Gastrocnemius medialis (tissue), 4 donors: ENCODE measurements around the gene BRIP1. TPM values are rescaled to one million over a fixed set of nuclear protein-coding genes. Genes with fewer than 3 reads are reported as not detected.

Experiments used
- ATAC-seq, 2 donors: fragments of 150-250 bp; one replicate each; pipeline ENCODE4 v1.9.1; 2016
- DNase-seq, 2 donors: peaks; one replicate each; pipeline ENCODE4 v3.0.0-alpha.2; 2019
- H3K27ac ChIP-seq, 4 donors: fragments of 200-600 bp; sonication (generic); 1 replicate in 1 of 4; 2 replicates in 3 of 4; pipeline ENCODE4 v1.5.1; 2016 to 2018; ENCODE audit warnings: mild to moderate bottlenecking in 2 of 4, moderate library complexity in 1 of 4
- H3K27me3 ChIP-seq, 3 donors: fragments of 200-600 bp; sonication (generic) in 2 of 3; 1 replicate in 1 of 3; 2 replicates in 2 of 3; pipeline versions ENCODE4 v1.5.1 to v1.6.0; 2016 to 2019; ENCODE audit warnings: mild to moderate bottlenecking in 1 of 3, moderate library complexity in 1 of 3
- H3K36me3 ChIP-seq, 2 donors: fragments of 200-600 bp; sonication (generic) in 1 of 2; one replicate each; pipeline ENCODE4 v1.5.1; 2017 to 2018
- H3K4me1 ChIP-seq, 2 donors: fragments of 200-600 bp; sonication (generic) in 1 of 2; one replicate each; pipeline ENCODE4 v1.5.1; 2016 to 2017; ENCODE audit warnings: mild to moderate bottlenecking in 2 of 2
- H3K4me3 ChIP-seq, 4 donors: fragments of 200-600 bp; sonication (generic) in 3 of 4; 1 replicate in 1 of 4; 2 replicates in 3 of 4; pipeline ENCODE4 v1.5.1; 2016 to 2019; ENCODE audit warnings: mild to moderate bottlenecking in 2 of 4
- H3K9me3 ChIP-seq, 3 donors: fragments of 200-600 bp; sonication (generic) in 2 of 3; 1 replicate in 1 of 3; 2 replicates in 2 of 3; pipeline ENCODE4 v1.5.1; 2016 to 2019
- CTCF ChIP-seq, 5 experiments: fragments of 450-650 bp in 3 of 5; fragments of 200-600 bp in 2 of 5; sonication (generic) in 2 of 5; IDR thresholded peaks in 4 of 5; conservative IDR thresholded peaks in 1 of 5; 1 replicate in 4 of 5; 2 replicates in 1 of 5; pipeline ENCODE4 v1.5.1; 2016 to 2019; ENCODE audit warnings: antibody characterized with exemption in 5 of 5, mild to moderate bottlenecking in 3 of 5, moderate library complexity in 3 of 5
- POLR2A ChIP-seq, 2 donors: fragments of 450-650 bp; IDR thresholded peaks; one replicate each; pipeline ENCODE4 v1.6.1; 2017; ENCODE audit warnings: antibody characterized with exemption in 2 of 2, mild to moderate bottlenecking in 2 of 2, moderate library complexity in 2 of 2
- in situ Hi-C, 4 donors: fragments of 200-750 bp; cut with MboI; loops; one replicate each; pipeline versions ENCODE4 v1.15.0 to v1.8.0; 2017; ENCODE audit warnings: low sequenced_read_pairs in 4 of 4
- intact Hi-C: fragments of 100-400 bp; cut with DNase I; formaldehyde crosslinking; loops from one replicate; pipeline ENCODE4 v1.15.1; 2023; ENCODE audit warnings: low total_unique reads
- total RNA-seq, 4 donors: library from RNA; depleted of rRNA; stranded (reverse); fragments of >200 nt; gene quantifications; one replicate each; pipeline versions ENCODE4 v1.1.0 to v1.2.3, GENCODE V29; 2016

BRIP1 gene
- total RNA-seq, 4 donors from 2014 or later = 0.09 to 0.13 TPM; not detected in 2

- Histone ChIP-seq H3K4me3 (no peak overlapping the region), H3K36me3 (no peaks in the 10 kb centered on the region), H3K27ac (no peak overlapping the region), H3K27me3 (no peaks in the 10 kb centered on the region), H3K4me1 (no peaks in the 10 kb centered on the region), H3K9me3 (no peaks in the 10 kb centered on the region)
- in situ Hi-C loops = no loop called here
- TF ChIP-seq CTCF (IDR thresholded peaks at IDR 0.05 in 4 of 5, conservative IDR thresholded peaks at IDR 0.05 in 1 of 5) (no peak), POLR2A (IDR thresholded peaks at IDR 0.05) (no peak)
- DNase-seq = no peak
- no peak for ATAC-seq
- intact Hi-C loops = no loop called here
These were observed 173.6 kb downstream of the BRIP1 start for GRCh38 chr17:61689610-61690180.

GRCh38 chr17:61687769-61688168 lies 175.6 kb downstream of the BRIP1 start:
- no peak for ATAC-seq
- in situ Hi-C loops = no loop called here

GRCh38 chr17:61686113-61686512 lies 177.2 kb downstream of the BRIP1 start:
- H3K9me3 ChIP-seq = no peaks in the 10 kb centered on the region
- intact Hi-C loops = no loop called here
- no peak overlapping the region for H3K4me3 ChIP-seq
- no peaks in the 10 kb centered on the region for H3K36me3 ChIP-seq
- H3K27ac ChIP-seq = no peak overlapping the region
- no peaks in the 10 kb centered on the region for H3K27me3 ChIP-seq
- ATAC-seq = no peak
- no peak for DNase-seq
- in situ Hi-C loops = no loop called here
- TF ChIP-seq POLR2A (IDR thresholded peaks at IDR 0.05) (no peak), CTCF (IDR thresholded peaks at IDR 0.05 in 4 of 5, conservative IDR thresholded peaks at IDR 0.05 in 1 of 5) (no peak)
- no peaks in the 10 kb centered on the region for H3K4me1 ChIP-seq

More at GRCh38 chr17:61687769-61688168, 175.6 kb downstream of the BRIP1 start:
- H3K36me3 ChIP-seq = no peaks in the 10 kb centered on the region
- H3K27me3 ChIP-seq = no peaks in the 10 kb centered on the region
- H3K4me1 ChIP-seq = no peaks in the 10 kb centered on the region
- no peak for DNase-seq
- TF ChIP-seq CTCF (IDR thresholded peaks at IDR 0.05 in 4 of 5, conservative IDR thresholded peaks at IDR 0.05 in 1 of 5) = no peak
- TF ChIP-seq POLR2A (IDR thresholded peaks at IDR 0.05) = no peak
- intact Hi-C loops = no loop called here
- H3K9me3 ChIP-seq = no peaks in the 10 kb centered on the region
- H3K4me3 ChIP-seq = no peak overlapping the region
- H3K27ac ChIP-seq = no peak overlapping the region

- ATAC-seq (no peak), DNase-seq (no peak)
- intact Hi-C loops (no loop called here), in situ Hi-C loops (no loop called here)
- Histone ChIP-seq H3K4me1 (no peaks in the 10 kb centered on the region), H3K36me3 (no peaks in the 10 kb centered on the region), H3K9me3 (no peaks in the 10 kb centered on the region), H3K27me3 (no peaks in the 10 kb centered on the region), H3K4me3 (no peak overlapping the region), H3K27ac (no peak overlapping the region)
- TF ChIP-seq CTCF (IDR thresholded peaks at IDR 0.05 in 4 of 5, conservative IDR thresholded peaks at IDR 0.05 in 1 of 5) = no peak
- TF ChIP-seq POLR2A (IDR thresholded peaks at IDR 0.05) = no peak
These were observed 178.5 kb downstream of the BRIP1 start for GRCh38 chr17:61684818-61685217.

- ATAC-seq (no peak), DNase-seq (no peak)
- no peaks in the 10 kb centered on the region for H3K9me3 ChIP-seq
- H3K4me1 ChIP-seq = no peaks in the 10 kb centered on the region
- no peak overlapping the region for H3K27ac ChIP-seq
- intact Hi-C loops = no loop called here
- in situ Hi-C loops = no loop called here
- TF ChIP-seq POLR2A (IDR thresholded peaks at IDR 0.05) (no peak), CTCF (IDR thresholded peaks at IDR 0.05 in 4 of 5, conservative IDR thresholded peaks at IDR 0.05 in 1 of 5) (no peak)
- no peak overlapping the region for H3K4me3 ChIP-seq
- H3K36me3 ChIP-seq = no peaks in the 10 kb centered on the region
- H3K27me3 ChIP-seq = no peaks in the 10 kb centered on the region
These were observed 179.2 kb downstream of the BRIP1 start for GRCh38 chr17:61684172-61684571.
